ENCODE measurements around the gene CILP2.

Gene CILP2, protein sequence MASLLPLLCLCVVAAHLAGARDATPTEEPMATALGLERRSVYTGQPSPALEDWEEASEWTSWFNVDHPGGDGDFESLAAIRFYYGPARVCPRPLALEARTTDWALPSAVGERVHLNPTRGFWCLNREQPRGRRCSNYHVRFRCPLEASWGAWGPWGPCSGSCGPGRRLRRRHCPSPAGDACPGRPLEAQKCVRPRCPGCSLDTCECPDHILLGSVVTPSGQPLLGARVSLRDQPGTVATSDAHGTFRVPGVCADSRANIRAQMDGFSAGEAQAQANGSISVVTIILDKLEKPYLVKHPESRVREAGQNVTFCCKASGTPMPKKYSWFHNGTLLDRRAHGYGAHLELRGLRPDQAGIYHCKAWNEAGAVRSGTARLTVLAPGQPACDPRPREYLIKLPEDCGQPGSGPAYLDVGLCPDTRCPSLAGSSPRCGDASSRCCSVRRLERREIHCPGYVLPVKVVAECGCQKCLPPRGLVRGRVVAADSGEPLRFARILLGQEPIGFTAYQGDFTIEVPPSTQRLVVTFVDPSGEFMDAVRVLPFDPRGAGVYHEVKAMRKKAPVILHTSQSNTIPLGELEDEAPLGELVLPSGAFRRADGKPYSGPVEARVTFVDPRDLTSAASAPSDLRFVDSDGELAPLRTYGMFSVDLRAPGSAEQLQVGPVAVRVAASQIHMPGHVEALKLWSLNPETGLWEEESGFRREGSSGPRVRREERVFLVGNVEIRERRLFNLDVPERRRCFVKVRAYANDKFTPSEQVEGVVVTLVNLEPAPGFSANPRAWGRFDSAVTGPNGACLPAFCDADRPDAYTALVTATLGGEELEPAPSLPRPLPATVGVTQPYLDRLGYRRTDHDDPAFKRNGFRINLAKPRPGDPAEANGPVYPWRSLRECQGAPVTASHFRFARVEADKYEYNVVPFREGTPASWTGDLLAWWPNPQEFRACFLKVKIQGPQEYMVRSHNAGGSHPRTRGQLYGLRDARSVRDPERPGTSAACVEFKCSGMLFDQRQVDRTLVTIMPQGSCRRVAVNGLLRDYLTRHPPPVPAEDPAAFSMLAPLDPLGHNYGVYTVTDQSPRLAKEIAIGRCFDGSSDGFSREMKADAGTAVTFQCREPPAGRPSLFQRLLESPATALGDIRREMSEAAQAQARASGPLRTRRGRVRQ

DNA sequence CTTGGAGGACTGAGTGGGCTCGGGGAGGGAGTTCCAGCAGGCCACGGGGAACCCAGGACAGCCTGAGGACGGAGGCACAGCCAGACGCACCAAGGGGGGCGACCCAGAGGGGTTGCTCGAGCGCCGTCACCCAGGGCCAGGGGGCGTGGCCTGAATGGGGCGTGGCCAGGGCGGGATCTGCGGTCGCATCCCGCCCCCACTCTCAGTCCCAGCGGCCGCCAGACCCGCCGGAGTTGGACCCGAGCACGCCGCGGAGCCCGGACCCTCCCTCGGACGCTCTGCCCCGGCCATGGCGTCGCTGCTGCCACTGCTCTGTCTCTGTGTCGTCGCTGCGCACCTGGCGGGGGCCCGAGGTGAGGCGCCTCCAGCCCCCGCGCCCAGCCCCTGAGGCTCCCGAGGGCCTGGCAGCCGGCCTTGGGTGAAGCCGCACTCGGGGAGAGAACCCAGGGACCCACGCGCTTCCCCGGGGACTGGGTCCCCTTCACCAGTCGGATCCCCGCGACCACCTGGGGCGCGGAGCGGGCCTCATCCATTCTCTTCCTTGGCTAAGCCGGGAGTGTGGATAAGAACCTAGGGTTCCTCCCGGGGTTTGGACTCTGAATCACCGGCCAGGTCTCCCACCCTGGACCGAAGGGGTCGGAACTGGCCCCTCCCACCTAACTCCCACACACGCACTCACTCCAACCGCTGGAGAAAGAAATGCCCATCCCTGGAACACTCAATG is at the start of gene CILP2:
CILP2 (plus strand) TSS at position 205 of the 724 bp plus-strand sequence; CDS start at position 290, 85 bp downstream.
- DNase-seq: no peak

DNA sequence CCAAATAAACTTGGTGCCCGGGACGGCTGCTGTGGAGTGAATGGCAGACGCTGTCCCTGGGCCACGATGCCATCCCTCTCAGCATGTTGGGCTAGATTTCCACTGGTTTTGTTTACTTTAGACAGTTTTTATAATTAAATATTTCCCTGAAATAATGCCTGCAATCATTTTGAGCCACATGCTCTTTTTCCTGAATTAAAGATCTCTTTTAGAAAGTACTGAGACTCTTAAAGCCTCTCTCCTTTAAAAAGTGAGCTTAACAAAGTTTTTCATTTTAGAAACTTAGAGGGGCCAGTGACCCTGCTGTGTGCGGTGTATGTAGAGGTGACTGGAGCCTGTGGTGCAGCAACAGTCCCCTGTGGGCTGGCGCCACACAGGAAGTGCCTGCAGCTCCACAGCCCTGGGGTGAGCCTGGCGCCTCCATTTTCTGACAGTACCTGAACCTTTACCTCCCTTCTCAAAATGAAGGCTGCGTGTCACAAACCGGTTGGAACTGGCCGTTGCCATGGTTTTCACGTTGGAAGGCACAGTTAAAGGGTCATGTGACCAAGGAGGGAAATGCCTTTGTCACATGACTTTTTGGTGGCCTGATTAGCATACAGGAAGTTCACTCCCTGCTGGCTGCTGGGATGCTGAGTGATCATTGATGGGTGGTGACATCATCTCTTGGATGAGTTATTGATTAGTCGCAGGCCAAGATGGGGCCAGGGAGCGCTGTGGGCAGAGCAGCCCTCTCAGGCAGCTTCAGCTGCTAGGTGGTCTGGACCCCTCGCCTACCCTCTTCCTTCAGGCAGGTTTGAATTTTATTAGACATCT is 49.0 kb upstream of the CILP2 start:
- peak; percentile 22 for DNase-seq

DNA sequence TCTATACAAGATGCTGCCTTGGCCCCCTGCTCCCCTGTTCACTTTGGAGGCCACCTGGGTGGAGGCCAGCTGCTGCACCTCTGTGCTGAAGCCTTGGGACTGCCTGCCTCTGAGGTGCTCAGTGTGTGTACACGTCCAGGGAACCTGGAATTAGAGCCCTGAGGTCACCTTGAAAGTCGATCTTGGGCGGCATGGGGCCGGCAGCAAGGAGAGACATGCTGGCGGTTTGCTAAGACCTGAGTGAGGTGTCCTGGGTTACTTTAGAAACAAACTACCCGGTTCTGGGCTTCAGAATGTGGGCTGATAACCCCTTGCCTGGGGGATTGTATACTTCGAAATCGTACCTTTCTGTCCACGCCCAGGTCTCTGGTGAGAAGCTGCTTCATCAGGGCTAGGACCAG is 48.3 kb upstream of the CILP2 start:
- DNase-seq: no peak

DNA sequence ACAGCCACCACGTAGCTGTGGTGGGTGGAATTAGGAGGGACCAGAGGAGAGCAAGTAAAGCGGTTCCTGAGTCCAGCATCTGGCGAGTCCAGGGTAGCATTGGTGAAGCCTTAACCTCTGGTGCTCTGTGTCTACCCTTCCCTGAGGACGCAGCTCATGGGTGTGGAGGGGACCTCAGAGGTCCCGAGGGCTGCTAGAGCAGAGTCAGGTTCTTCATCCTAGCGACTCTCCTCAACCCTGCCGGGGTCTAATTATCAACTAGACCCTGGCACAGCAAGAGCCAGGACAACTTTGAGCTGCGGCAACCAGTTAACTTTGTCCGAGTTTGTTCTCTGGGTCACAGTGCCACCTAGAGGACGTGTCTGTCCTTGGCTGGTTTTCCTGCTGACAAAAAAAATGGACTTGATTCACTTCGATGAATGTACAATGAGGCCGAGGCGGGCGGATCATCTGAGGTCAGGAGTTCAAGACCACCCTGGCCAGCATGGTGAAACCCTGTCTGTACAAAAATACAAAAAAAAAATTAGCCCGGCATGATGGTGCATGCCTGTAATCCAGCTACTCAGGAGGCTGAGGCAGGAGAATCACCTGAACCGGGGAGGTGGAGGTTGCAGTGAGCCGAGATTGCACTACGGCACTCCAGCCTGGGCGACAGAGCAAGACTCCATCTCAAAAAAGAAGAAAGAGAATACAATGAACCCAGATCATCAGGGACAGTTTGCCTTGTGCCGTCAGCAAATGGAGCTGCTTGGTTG is 47.7 kb upstream of the CILP2 start:
- peak; percentile 1 for DNase-seq

DNA sequence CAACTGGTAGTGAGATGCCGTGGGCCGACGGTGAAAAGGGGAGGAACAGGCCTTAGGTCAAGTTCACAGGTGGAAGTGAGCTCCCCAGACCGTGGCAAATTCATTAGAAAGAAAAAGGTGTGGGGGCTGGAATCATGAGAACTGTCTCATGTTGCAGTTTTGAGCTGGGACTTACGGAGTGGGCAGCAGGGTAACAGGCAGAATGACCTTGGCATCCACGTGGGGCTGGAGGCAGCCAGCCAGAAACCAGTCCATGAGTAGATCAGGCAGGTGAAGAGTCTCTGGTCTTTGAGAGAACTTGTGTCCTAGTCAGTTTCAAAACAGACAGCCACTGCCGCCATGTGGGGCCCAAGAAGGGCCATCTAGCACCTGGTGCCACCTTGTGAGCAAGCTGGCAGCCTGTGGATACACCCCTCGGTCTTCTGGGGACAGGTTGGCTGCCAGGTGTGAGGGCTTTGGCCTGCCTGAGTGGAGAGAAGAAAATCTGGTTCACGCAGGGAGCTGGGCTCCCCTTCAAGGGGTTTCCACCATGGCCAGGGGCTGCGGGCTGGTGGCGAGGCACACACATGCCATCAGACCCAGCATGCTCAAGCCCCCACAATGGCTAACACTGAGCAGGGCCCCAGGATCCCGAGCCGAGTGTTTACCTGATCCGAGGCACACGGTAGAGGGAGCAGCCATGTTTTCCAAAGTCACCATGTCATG is 46.6 kb upstream of the CILP2 start:
- no peak for DNase-seq

DNA sequence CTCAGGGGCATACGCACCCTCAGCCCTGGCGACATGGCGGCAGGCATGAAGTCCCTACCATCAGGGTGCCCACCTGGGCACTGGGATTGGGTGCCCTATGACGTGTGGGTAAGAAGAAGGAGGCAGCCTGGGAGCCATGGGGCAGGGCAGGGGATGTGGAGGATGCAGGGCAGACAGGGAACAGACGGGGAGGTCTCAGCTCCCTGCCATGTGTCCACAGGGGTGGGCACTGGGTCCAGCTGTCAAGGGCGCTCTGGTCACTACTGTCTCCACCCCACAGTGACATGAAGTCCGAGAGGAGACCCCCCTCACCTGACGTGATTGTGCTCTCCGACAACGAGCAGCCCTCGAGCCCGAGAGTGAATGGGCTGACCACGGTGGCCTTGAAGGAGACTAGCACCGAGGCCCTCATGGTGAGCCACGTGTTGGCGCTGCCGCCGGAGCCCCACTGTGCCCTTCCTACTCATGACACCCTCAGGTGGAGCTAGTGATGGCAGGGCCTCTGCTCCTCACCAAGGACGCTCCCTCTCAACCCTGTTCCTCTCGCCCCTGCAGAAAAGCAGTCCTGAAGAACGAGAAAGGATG is 45.9 kb upstream of the CILP2 start:
- DNase-seq: no peak

DNA sequence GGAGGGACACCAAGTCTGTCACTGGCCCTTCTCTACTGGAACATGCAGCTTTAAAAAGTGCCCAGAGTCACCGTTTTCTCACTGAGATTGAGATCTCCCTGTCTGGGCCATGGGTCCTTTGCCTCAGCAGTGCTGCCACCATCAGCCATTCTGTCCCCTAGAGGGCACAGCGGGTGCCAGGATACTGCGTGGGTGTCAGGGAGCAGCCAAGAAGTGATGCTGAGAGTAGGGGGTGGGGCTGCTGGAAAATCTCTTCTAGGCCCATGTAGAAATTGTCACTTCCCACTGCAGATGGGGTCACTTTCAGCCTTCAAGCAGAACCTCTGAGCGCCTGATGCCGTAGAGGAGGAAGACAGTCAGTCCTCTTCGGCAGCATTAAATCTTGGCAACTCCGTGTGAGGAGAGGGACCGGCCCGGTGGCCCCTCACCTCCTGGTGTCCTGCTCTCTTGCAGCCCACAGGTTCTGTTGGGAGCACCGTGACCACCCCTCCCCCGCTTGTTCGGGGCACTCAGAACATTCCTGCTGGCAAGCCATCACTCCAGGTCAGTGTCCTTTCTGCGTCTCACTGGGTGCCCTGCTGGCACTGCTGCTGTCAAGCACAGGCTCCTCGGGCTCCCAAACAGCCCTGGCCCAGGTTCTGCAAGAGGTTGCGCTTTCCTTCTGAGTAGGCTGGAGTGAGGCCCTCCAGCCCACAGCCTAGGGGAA is 44.1 kb upstream of the CILP2 start:
- DNase-seq: no peak

DNA sequence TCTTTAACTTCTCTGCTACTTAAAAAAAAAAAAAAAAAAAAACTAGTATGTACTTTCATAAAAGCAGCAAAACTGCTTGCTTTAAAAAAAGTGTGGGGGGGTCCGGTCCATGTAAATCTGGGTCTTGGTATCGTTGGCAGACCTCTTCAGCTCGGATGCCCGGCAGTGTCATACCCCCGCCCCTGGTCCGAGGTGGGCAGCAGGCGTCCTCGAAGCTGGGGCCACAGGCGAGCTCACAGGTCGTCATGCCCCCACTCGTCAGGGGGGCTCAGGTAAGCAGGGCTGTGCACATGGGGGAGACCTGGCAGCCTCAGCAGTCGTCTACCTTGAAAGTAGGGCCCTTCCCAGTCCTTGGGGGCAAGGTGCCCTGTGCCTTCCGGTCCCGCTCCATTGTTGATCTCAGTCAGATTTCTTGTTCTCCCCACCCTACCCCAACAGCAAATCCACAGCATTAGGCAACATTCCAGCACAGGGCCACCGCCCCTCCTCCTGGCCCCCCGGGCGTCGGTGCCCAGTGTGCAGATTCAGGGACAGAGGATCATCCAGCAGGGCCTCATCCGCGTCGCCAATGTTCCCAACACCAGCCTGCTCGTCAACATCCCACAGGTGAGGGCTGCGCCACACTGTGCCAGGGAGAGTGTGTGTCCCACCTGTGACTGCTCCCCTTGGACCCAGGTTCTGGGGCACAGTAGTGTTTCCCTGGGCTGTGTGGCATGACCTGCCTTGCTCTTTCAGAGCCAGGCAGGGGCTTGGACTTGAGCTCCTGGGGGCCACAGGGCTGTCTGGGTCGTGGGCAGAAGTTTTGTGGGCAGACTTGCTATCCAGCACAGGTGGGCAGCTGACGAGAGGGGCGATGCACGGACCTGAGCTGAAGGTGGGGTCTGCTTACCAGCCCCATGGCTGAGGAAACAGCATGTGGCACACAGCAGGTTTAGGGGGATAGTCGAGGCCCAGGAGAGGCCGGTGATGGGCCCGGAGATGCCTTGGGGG is 42.2 kb upstream of the CILP2 start:
- DNase-seq: no peak

DNA sequence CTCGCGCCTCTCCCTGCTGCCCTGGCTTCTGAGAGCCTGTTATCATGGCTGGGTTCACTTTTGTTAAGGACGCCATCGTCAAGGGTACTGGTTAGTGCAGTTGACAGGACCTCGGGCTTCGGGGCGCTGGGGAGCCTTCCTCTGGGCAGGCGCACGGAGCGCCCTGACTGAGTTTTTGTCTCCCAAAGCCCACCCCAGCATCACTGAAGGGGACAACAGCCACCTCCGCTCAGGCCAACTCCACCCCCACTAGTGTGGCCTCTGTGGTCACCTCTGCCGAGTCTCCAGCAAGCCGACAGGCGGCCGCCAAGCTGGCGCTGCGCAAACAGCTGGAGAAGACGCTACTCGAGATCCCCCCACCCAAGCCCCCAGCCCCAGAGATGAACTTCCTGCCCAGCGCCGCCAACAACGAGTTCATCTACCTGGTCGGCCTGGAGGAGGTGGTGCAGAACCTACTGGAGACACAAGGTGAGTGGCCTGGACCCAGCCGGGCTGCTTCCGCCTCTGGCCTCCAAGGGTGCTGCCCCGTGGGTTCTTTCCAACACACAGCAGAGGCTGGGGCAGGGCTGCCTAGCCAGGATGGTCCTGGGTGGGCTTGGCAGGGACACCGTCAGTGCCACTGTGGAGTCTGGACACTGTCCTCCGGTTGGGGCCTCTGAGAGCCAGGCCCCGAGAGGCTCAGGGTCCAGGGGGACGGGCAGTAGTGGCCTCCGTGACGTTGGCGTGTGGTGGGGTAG is 39.6 kb upstream of the CILP2 start:
- no peak for DNase-seq

DNA sequence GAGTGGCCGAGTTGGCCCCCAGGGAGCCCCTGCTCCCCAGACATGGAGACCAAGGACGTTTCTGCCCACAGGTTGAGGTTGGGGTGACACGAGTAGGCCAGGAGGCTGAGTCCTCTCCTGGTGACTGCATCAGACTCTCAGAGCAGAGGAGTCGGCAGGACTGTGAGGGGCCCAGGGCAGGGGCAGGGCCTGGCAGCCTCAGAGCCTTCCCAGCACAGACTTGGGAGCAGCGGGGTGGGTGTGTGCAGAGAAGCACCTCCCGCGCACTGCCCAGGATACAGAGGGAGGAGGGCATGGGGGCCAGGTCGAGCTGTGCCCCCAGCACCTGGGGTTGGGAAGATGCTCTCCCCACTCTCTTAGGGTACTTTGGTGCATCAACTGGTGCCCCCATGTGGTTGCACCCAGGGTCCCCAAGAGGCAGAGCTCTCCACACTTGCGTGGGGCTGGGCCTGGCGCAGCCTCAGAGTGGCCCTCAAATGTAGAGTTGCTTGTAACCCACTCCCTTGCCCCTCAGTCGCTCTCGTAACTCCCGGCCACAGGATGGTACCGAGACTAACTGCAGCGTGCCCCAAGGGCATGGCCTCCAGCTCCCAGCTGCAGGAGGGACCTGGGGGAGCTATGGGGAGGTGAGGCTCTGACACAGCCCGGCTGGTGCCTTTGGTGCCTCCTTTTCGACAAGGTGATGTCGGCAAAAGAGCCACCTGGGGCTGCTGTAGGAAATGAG is 38.6 kb upstream of the CILP2 start:
- no peak for DNase-seq

DNA sequence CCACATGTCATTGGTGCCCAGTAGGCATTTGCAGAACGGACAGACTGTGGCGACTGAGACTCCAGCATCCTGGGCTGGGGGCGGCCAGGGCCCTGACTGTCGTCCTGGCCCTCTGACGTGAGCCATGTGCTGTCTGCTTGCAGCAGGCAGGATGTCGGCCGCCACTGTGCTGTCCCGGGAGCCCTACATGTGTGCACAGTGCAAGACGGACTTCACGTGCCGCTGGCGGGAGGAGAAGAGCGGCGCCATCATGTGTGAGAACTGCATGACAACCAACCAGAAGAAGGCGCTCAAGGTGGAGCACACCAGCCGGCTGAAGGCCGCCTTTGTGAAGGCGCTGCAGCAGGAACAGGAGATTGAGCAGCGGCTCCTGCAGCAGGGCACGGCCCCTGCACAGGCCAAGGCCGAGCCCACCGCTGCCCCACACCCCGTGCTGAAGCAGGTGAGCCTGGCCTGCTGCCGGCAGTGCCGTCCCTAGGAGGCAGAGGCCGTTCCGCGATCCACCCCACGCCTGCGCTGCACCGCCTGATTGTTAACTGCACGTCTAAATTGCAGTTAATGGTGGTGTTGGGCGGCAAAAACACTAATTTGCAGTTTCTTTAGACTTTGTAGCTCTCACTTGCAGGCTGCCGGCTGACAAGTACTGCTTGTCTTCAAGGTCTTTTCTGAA is 37.0 kb upstream of the CILP2 start:
- DNase-seq: no peak

DNA sequence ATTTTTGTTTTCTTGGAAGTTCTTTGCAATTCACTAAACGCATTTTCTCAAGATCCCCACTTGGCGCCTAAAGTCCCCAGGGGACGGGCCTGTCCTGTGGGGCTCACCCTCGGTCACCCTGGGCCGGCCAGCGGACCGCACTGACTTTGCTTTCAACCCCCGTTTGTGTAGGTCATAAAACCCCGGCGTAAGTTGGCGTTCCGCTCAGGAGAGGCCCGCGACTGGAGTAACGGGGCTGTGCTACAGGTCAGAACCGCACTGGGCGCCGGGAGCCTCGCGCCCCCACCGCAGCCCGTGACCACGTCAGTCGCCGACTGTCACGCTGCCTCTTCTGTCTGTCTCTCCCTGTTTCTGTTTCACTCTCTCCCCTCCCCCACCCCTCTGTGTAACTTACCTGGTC is 36.3 kb upstream of the CILP2 start:
- no peak for DNase-seq

DNA sequence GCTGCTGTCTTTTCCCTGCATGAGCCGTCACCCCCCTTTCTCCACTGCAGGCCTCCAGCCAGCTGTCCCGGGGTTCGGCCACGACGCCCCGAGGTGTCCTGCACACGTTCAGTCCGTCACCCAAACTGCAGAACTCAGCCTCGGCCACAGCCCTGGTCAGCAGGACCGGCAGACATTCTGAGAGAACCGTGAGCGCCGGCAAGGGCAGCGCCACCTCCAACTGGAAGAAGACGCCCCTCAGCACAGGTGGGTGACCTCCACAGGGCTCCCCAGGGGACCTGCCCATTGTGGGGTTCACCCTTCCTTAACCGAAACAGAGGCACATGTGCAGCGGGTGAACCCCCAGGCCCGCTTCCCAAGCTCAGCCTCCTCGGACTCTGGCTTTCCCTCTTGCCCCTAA is 35.8 kb upstream of the CILP2 start:
- DNase-seq: no peak

DNA sequence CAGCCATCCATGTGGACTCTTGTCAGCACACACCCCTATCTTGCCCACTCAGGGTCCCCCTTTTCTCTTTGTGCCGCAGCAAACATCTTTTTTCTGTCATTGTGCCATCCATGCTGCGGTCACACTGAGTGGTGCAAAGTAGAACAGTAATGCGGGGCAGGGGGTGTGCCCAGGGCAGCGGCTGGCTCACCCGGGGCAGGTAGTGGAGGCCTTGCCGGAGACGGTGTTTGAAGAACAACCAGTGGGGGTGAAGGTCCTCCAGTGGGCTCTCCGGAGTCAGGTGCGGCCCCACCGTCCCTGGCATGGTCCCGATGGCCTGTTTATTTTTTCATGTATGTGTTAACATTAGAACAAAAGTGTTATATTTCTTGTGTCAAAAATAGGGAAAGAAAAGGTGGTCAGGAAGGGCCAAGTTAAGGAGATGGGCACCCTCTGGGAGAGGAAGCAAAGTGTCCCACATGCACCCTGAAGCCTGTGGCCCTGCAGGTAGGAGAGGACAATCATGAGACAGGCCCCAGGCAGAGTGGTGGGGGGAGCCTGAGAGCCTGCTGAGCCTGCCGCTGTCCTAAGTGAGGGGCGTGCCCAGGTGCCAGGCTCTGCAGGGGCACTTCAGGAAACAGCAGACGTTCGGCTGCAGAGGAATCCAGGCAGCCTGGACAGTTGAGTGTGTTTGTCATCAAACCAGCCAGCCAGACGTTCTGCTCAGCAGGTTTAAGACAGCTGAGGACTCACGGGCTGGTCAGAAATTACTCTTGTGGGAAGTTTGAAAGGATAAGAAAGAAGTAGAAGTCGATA is 35.1 kb upstream of the CILP2 start:
- no peak for DNase-seq

Measured in NCI-H1417 treated with DMSO at 0.1 percent for 48 hours (cell line).